HFF-Myc (cell line): ENCODE measurements around the gene RAB41.

Source experiments
- DNase-seq: peaks from one replicate; pipeline ENCODE4 v3.0.0-alpha.2; 2011; ENCODE audit warnings: low read depth; ENCODE audit errors: extremely low read depth
- H3K4me3 ChIP-seq: replicated peaks from 2 replicates; pipeline ENCODE4 v1.5.1; 2011; ENCODE audit warnings: low read depth, mild to moderate bottlenecking, control low read depth, low read length
- CTCF ChIP-seq: IDR thresholded peaks from 2 replicates; pipeline ENCODE4 v1.5.1; 2012; ENCODE audit warnings: mild to moderate bottlenecking, low read depth, low read length, control low read depth; ENCODE audit errors: missing control alignments

Gene RAB41

GRCh38 chrX:70252491-70252890, 29.5 kb upstream of the RAB41 start:
- no peak overlapping the region for H3K4me3 ChIP-seq
- no peak for TF ChIP-seq CTCF
- DNase-seq, result no peak

- DNase-seq, result no peak
- TF ChIP-seq CTCF, result no peak
- no peak overlapping the region for H3K4me3 ChIP-seq
These were observed 28.5 kb upstream of the RAB41 start for GRCh38 chrX:70253377-70254062.

GRCh38 chrX:70254063-70254400, 27.9 kb upstream of the RAB41 start:
- DNase-seq, result no peak
- H3K4me3 ChIP-seq, result no peak overlapping the region
- TF ChIP-seq CTCF, result no peak

- H3K4me3 ChIP-seq, result no peak overlapping the region
- no peak for TF ChIP-seq CTCF
- no peak for DNase-seq
These were observed 27.1 kb upstream of the RAB41 start for GRCh38 chrX:70254909-70255308.

- no peak for DNase-seq
- no peak for TF ChIP-seq CTCF
- H3K4me3 ChIP-seq, result no peak overlapping the region
These were observed 26.5 kb upstream of the RAB41 start for GRCh38 chrX:70255452-70255851.

- no peak for DNase-seq
- TF ChIP-seq CTCF, result no peak
These were observed 24.3 kb upstream of the RAB41 start for GRCh38 chrX:70257423-70258288.

GRCh38 chrX:70260104-70260503, 21.9 kb upstream of the RAB41 start, which contains the start of gene P2RY4:
Gene P2RY4, minus strand, starts transcription at chrX:70260204. Its CDS starts 580 bp downstream, at chrX:70259624.
- DNase-seq, result no peak
- TF ChIP-seq CTCF, result no peak
- no peak within 1 kb of the TSS for H3K4me3 ChIP-seq

More at GRCh38 chrX:70257423-70258288, 24.3 kb upstream of the RAB41 start:
- no peak overlapping the region for H3K4me3 ChIP-seq
